Ovary (tissue), 9 donors: ENCODE data around the gene BNIP3. TPM values are rescaled to one million over a fixed set of nuclear protein-coding genes. Genes with fewer than 3 reads are reported as not detected.

Experiments
- DNase-seq, 5 donors: peaks; one replicate each; pipeline ENCODE4 v3.0.0-alpha.2; 2019 to 2020
- H3K27ac ChIP-seq, 2 donors: fragments of 200-600 bp; one replicate each; pipeline versions ENCODE4 v1.5.1 to v1.8.0; 2019 to 2022
- H3K27me3 ChIP-seq: fragments of 200-600 bp; one replicate; pipeline ENCODE4 v1.8.0; 2022
- H3K36me3 ChIP-seq: fragments of 200-600 bp; sonication (generic); one replicate; pipeline ENCODE4 v1.5.1; 2019
- H3K4me1 ChIP-seq: one replicate; pipeline ENCODE4 v1.8.1; 2013; ENCODE audit warnings: mild to moderate bottlenecking, moderate library complexity; ENCODE audit not compliant: insufficient read depth
- H3K4me3 ChIP-seq: fragments of 200-600 bp; sonication (generic); one replicate; pipeline ENCODE4 v1.5.1; 2017
- H3K9me3 ChIP-seq, 2 donors: fragments of 200-600 bp in 1 of 2; sonication (generic) in 1 of 2; one replicate each; pipeline versions ENCODE4 v1.5.1 to v1.8.1; 2013 to 2019; ENCODE audit warnings: mild to moderate bottlenecking in 1 of 2, moderate library complexity in 1 of 2
- CTCF ChIP-seq, 3 donors: fragments of 450-650 bp in 2 of 3; fragments of 200-600 bp in 1 of 3; IDR thresholded peaks; one replicate each; pipeline versions ENCODE4 v1.5.1 to v1.8.0; 2016 to 2022; ENCODE audit warnings: antibody characterized with exemption in 3 of 3, mild to moderate bottlenecking in 1 of 3
- EP300 ChIP-seq: sonication (generic); formaldehyde crosslinking; IDR thresholded peaks from one replicate; pipeline ENCODE4 v1.6.1; 2017; ENCODE audit warnings: antibody characterized with exemption
- POLR2A ChIP-seq: fragments of 450-650 bp; IDR thresholded peaks from one replicate; pipeline ENCODE4 v1.6.1; 2017; ENCODE audit warnings: antibody characterized with exemption, mild to moderate bottlenecking, moderate library complexity
- WGBS, 3 donors: extraction: QIAGEN DNeasy Blood & Tissue Kit in 1 of 3; methylation state at CpG; one replicate each; pipeline versions ENCODE4 v1.1.5 to v1.1.7; 2013 to 2017; 5-methylcytosine and 5-hydroxymethylcytosine counted together
- intact Hi-C, 4 donors: fragments of 100-400 bp; cut with DNase I; formaldehyde crosslinking; loops; one replicate each; pipeline versions ENCODE4 v1.11.0 to v1.15.1; 2022 to 2023
- polyA plus RNA-seq, 2 donors: library from polyadenylated mRNA; stranded (reverse); fragments of 200-250 nt in 1 of 2; fragments of 350-450 nt in 1 of 2; fragmentation: Illumina TruSeq in 1 of 2; extraction: RNeasy Lipid Tissue Mini Kit (QIAGEN cat#74804) in 1 of 2; gene quantifications; one replicate each; pipeline ENCODE4 v1.2.3, GENCODE V29; 2013 to 2014
- total RNA-seq, 7 donors: library from RNA; depleted of rRNA in 2 of 7; stranded (reverse); fragments of >200 nt in 2 of 7; fragmentation: NEBNext Ultra II Directional in 3 of 7; extraction: Animal tissue kit (Norgen Biotek cat#: 25700) in 3 of 7; gene quantifications; one replicate each; pipeline versions ENCODE4 v1.1.0 to v1.2.4, GENCODE V29; 2016 to 2023
- donor health status: DM: no; HTN: no; CAD: no; lungs with moderate emphysema.
- donor health status: DM: no; HTN: no; CAD: no.
- donor health status: Bipolar disorder and iron deficiency.
- donor health status: DM: yes; HTN: yes; CAD: no.
- donor health status: DM: no; HTN: no; CAD: no.
- donor health status: DM: yes; HTN: yes; CAD: no.

Gene BNIP3
- total and polyA plus RNA-seq, 9 donors = 39.8 to 166 (median 61.9) TPM

GRCh38 chr10:131949041-131949862, 32.5 kb downstream of the BNIP3 start:
- DNase-seq = peak in 1 of 5 donors; percentile 26

GRCh38 chr10:131948501-131948900, 33.2 kb downstream of the BNIP3 start:
- H3K27ac ChIP-seq = no peak overlapping the region
- no peaks in the 10 kb centered on the region for H3K9me3 ChIP-seq
- H3K4me1 ChIP-seq = peaks cover 9% of the 10 kb centered on the region
- intact Hi-C loops = loop anchor here in 2 of 4 donors (5.0 to 10.0 kb wide), 2 partner anchors 54 to 56 kb away; no protein-coding TSS in a partner anchor
- WGBS, 3 donors = 84 to 86% (median 85%) methylated on average over 6 of the region's 6 CpGs
- H3K36me3 ChIP-seq = no peaks in the 10 kb centered on the region
- H3K4me3 ChIP-seq = no peak overlapping the region
- TF ChIP-seq POLR2A (no peak), CTCF (IDR thresholded peaks at IDR 0.05) (no peak), EP300 (no peak)
- DNase-seq = no peak
- H3K27me3 ChIP-seq = no peaks in the 10 kb centered on the region

More at GRCh38 chr10:131949041-131949862, 32.5 kb downstream of the BNIP3 start:
- H3K36me3 ChIP-seq = no peaks in the 10 kb centered on the region
- no peak for TF ChIP-seq EP300
- TF ChIP-seq POLR2A = no peak
- no peak for TF ChIP-seq CTCF (IDR thresholded peaks at IDR 0.05)
- H3K27me3 ChIP-seq = no peaks in the 10 kb centered on the region
- no peak overlapping the region for H3K4me3 ChIP-seq
- intact Hi-C loops = loop anchor here in 2 of 4 donors (5.0 to 10.0 kb wide), 2 partner anchors 54 to 57 kb away; no protein-coding TSS in a partner anchor
- no peaks in the 10 kb centered on the region for H3K9me3 ChIP-seq
- peaks cover 9% of the 10 kb centered on the region for H3K4me1 ChIP-seq
- 93 to 96% (median 95%) methylated on average over 21 to 22 of the region's 23 CpGs for WGBS, 3 donors
- no peak overlapping the region for H3K27ac ChIP-seq

- Histone ChIP-seq H3K4me1 (peaks cover 9% of the 10 kb centered on the region), H3K27me3 (no peaks in the 10 kb centered on the region), H3K27ac (no peak overlapping the region), H3K9me3 (no peaks in the 10 kb centered on the region), H3K36me3 (no peaks in the 10 kb centered on the region), H3K4me3 (no peak overlapping the region)
- peak in 1 of 5 donors; percentile 18 for DNase-seq
- TF ChIP-seq EP300 = no peak
- no peak for TF ChIP-seq POLR2A
- no peak for TF ChIP-seq CTCF (IDR thresholded peaks at IDR 0.05)
- intact Hi-C loops = loop anchor here in 2 of 4 donors (5.0 to 10.0 kb wide), 2 partner anchors 53 to 55 kb away; no protein-coding TSS in a partner anchor
- WGBS, 3 donors = 74 to 88% (median 82%) methylated on average over 18 of the region's 18 CpGs
These were observed 33.9 kb downstream of the BNIP3 start for GRCh38 chr10:131947631-131948347.

- WGBS, 3 donors = 95 to 97% (median 96%) methylated on average over 14 of the region's 14 CpGs
- TF ChIP-seq EP300 = no peak
- no peak for TF ChIP-seq POLR2A
- no peak for TF ChIP-seq CTCF (IDR thresholded peaks at IDR 0.05)
- no peak overlapping the region for H3K27ac ChIP-seq
- no peaks in the 10 kb centered on the region for H3K9me3 ChIP-seq
- H3K27me3 ChIP-seq = no peaks in the 10 kb centered on the region
- H3K4me1 ChIP-seq = peaks cover 9% of the 10 kb centered on the region
- intact Hi-C loops = loop anchor here in 2 of 4 donors (5.0 to 10.0 kb wide), 2 partner anchors 52 to 55 kb away; no protein-coding TSS in a partner anchor
- DNase-seq = peak in 1 of 5 donors; percentile 30
- H3K36me3 ChIP-seq = no peaks in the 10 kb centered on the region
- no peak overlapping the region for H3K4me3 ChIP-seq
These were observed 34.8 kb downstream of the BNIP3 start for GRCh38 chr10:131946880-131947279.
